HFF-Myc (cell line): ENCODE measurements around the gene NPHP4.
A peak's percentile ranks its signal among the peaks of the same experiment; 100 is the strongest.

ENCODE experiments used
- DNase-seq: peaks from one replicate; pipeline ENCODE4 v3.0.0-alpha.2; 2011; ENCODE audit warnings: low read depth; ENCODE audit errors: extremely low read depth
- H3K4me3 ChIP-seq: replicated peaks from 2 replicates; pipeline ENCODE4 v1.5.1; 2011; ENCODE audit warnings: low read depth, mild to moderate bottlenecking, control low read depth, low read length
- CTCF ChIP-seq: IDR thresholded peaks from 2 replicates; pipeline ENCODE4 v1.5.1; 2012; ENCODE audit warnings: mild to moderate bottlenecking, low read depth, low read length, control low read depth; ENCODE audit errors: missing control alignments

Gene NPHP4

GRCh38 chr1:5917281-5917590 lies 75.0 kb downstream of the NPHP4 start:
- no peak overlapping the region for H3K4me3 ChIP-seq
- TF ChIP-seq CTCF: no peak
- DNase-seq: no peak

GRCh38 chr1:5916572-5917280 lies 75.5 kb downstream of the NPHP4 start:
- no peak overlapping the region for H3K4me3 ChIP-seq
- no peak for TF ChIP-seq CTCF
- no peak for DNase-seq

- no peak overlapping the region for H3K4me3 ChIP-seq
- DNase-seq: peak; percentile 25
- TF ChIP-seq CTCF: peak; percentile 67
These were observed 76.3 kb downstream of the NPHP4 start for GRCh38 chr1:5915587-5916571.

GRCh38 chr1:5914676-5915365 lies 77.4 kb downstream of the NPHP4 start:
- no peak for TF ChIP-seq CTCF
- DNase-seq: no peak
- no peak overlapping the region for H3K4me3 ChIP-seq

GRCh38 chr1:5913876-5914275 lies 78.3 kb downstream of the NPHP4 start:
- no peak overlapping the region for H3K4me3 ChIP-seq
- TF ChIP-seq CTCF: no peak
- no peak for DNase-seq

- TF ChIP-seq CTCF: no peak
- DNase-seq: no peak
- H3K4me3 ChIP-seq: no peak overlapping the region
These were observed 79.0 kb downstream of the NPHP4 start for GRCh38 chr1:5913078-5913845.
